HG03521 (cell line): ENCODE results near the gene MFSD12.

Experiments
- ATAC-seq: cut with Tn5 transposase; IDR thresholded peaks from one replicate; pipeline ENCODE4 v1.9.1; 2021; ENCODE audit warnings: mild to moderate bottlenecking, moderate library complexity; ENCODE audit not compliant: unreplicated experiment

MFSD12 gene

GRCh38 chr19:3526507-3527237 is 30.7 kb downstream of the MFSD12 start:
- ATAC-seq: no peak

GRCh38 chr19:3524904-3525451 is 32.4 kb downstream of the MFSD12 start:
- no peak for ATAC-seq

- no peak for ATAC-seq
Measured at GRCh38 chr19:3524078-3524842, 33.1 kb downstream of the MFSD12 start.

GRCh38 chr19:3523361-3524077 is 33.9 kb downstream of the MFSD12 start:
- no peak for ATAC-seq

- ATAC-seq: no peak
Measured at GRCh38 chr19:3522421-3523360, 34.7 kb downstream of the MFSD12 start.

GRCh38 chr19:3521104-3521445 is 36.3 kb downstream of the MFSD12 start:
- no peak for ATAC-seq

GRCh38 chr19:3520166-3521103 is 37.0 kb downstream of the MFSD12 start:
- ATAC-seq: no peak

- ATAC-seq: no peak
Measured at GRCh38 chr19:3519126-3519525, 38.3 kb downstream of the MFSD12 start.

- ATAC-seq: no peak
Measured at GRCh38 chr19:3518659-3519058, 38.7 kb downstream of the MFSD12 start.

GRCh38 chr19:3518255-3518654 is 39.1 kb downstream of the MFSD12 start:
- no peak for ATAC-seq

GRCh38 chr19:3517638-3518037 is 39.7 kb downstream of the MFSD12 start:
- no peak for ATAC-seq

GRCh38 chr19:3516675-3517207 is 40.6 kb downstream of the MFSD12 start:
- no peak for ATAC-seq

GRCh38 chr19:3515891-3516422 is 41.4 kb downstream of the MFSD12 start:
- ATAC-seq: no peak

GRCh38 chr19:3514930-3515329 is 42.5 kb downstream of the MFSD12 start:
- ATAC-seq: no peak

GRCh38 chr19:3513229-3514140 is 43.9 kb downstream of the MFSD12 start:
- no peak for ATAC-seq

GRCh38 chr19:3512562-3513228 is 44.7 kb downstream of the MFSD12 start:
- no peak for ATAC-seq
